MG63 (cell line): ENCODE results near the gene ATP12A. TPM values are rescaled to one million over a fixed set of nuclear protein-coding genes. Genes with fewer than 3 reads are reported as not detected.

Experiments used
- DNase-seq: peaks from one replicate; pipeline ENCODE4 v3.0.0-alpha.2; 2020
- H3K27me3 ChIP-seq: fragments of 250-450 bp; sonication (Bioruptor Pico); 2 replicates; pipeline ENCODE4 v1.5.1; 2020; ENCODE audit warnings: mild to moderate bottlenecking, moderate library complexity
- H3K36me3 ChIP-seq: fragments of 250-450 bp; sonication (Bioruptor Pico); 2 replicates; pipeline ENCODE4 v1.5.1; 2020; ENCODE audit warnings: mild to moderate bottlenecking, moderate library complexity
- H3K4me3 ChIP-seq: fragments of 250-450 bp; sonication (Bioruptor Pico); 2 replicates; pipeline ENCODE4 v1.5.1; 2020; ENCODE audit warnings: mild to moderate bottlenecking, moderate library complexity
- H3K9me3 ChIP-seq: fragments of 250-450 bp; sonication (Bioruptor Pico); 2 replicates; pipeline ENCODE4 v1.5.1; 2020; ENCODE audit warnings: mild to moderate bottlenecking, moderate library complexity
- total RNA-seq: library from RNA; depleted of rRNA; stranded (reverse); fragments of >200 nt; shearing (Covaris generic); gene quantifications from 2 replicates; pipeline ENCODE4 v1.2.3, GENCODE V29; 2014; ENCODE audit warnings: low replicate concordance; rRNA removed

The ATP12A gene
- total RNA-seq, result not detected in 2 replicates

DNA sequence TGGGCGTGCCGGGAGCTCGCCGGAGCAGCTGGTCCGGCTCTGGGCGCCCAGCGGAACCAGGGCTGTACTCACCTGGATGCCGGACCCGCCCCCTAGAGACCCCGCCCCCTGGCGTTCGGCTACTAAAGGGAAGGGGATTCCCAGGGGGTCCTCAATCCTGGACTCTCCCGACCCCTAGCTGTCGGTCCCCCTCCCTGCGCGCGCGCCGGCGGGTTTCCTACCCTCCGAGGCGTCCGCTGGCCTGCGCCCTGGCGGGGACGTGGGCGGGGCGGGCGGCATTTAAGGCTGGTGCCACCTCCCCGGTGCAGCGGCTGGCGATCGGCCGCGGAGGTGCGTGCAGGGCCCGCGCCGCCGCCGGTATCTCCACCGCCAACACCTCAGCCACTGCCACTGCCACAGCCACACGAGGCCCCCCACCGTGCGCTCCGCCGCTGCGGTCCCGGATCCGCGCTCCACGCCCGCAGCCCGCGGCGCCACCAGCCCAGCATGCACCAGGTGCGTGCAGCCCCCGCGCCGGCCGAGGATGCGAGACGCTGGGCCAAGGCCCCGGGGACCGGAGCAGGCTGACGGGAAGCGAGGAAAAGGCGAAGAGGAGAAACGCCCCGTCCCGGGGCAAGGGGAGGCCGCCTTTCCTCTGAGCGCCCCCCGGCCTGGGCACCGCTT, at the start of gene ATP12A:
TSS of gene ATP12A (plus strand) at position 151 of the 663 bp plus-strand sequence. CDS start at position 487, 336 bp downstream.
- H3K27me3 ChIP-seq, result peaks cover 11% of the 10 kb centered on the region
- peak; percentile 31 for DNase-seq
- H3K4me3 ChIP-seq, result peak within 1 kb of the TSS; percentile 25; the same call in 1 of the 2 replicates
- no peaks in the 10 kb centered on the region for H3K36me3 ChIP-seq
- no peaks in the 10 kb centered on the region for H3K9me3 ChIP-seq

DNA sequence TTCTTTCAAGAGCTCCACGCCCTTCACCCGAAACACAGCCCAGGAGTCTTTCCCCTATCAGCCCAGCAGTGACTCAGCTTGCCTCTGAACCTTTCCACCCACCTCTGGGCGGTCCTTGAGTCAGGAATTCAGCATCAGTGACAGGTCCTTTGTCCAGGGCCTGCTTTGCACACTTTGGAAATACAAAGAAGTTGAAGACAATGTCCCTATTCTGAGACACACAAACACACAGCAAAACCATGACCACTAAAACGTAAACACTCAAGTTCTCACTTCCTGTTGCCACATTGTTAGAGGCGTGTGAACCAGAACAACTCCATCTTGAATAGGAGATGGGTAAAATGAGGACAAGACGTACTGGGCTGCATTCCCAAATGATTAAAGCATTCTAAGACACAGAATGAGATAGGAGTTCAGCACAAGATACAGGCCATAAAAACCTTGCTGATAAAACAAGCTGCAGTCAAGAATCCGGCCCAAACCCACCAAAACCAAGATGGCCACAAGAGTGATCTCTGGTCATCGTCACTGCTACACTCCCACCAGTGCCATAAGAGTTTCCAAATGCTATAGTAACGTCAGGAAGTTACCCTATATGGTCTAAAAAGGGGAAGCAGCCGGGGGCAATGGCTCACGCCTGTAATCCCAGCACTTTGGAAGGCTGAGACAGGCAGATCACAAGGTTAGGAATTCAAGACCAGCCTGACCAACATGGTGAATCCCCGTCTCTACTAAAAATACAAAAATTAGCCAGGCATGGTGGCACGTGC, 49.2 kb upstream of the ATP12A start:
- Histone ChIP-seq H3K9me3 (no peaks in the 10 kb centered on the region), H3K27me3 (no peaks in the 10 kb centered on the region), H3K36me3 (no peaks in the 10 kb centered on the region), H3K4me3 (no peak overlapping the region)
- DNase-seq, result no peak

DNA sequence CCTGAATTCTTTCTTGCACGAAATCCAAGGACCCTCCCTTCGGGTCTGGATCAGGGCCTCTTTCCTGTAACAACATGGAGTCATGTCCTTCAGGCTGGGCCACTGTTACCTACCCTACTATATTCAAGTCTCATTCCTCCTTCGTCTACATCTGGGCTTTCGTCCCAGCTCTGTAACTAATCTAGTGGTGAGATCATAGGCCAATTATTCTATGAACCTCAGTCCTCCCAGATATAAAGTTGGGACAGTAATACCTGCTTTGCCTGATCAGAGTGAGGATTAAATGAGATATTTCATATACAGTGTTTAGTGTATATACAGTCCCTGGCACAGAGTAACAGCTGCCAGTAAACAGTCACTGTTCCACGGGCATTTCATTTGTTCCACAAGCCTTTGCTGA, 48.3 kb upstream of the ATP12A start:
- no peak for DNase-seq
- no peak overlapping the region for H3K4me3 ChIP-seq
- H3K9me3 ChIP-seq, result no peaks in the 10 kb centered on the region
- H3K27me3 ChIP-seq, result no peaks in the 10 kb centered on the region
- H3K36me3 ChIP-seq, result no peaks in the 10 kb centered on the region

DNA sequence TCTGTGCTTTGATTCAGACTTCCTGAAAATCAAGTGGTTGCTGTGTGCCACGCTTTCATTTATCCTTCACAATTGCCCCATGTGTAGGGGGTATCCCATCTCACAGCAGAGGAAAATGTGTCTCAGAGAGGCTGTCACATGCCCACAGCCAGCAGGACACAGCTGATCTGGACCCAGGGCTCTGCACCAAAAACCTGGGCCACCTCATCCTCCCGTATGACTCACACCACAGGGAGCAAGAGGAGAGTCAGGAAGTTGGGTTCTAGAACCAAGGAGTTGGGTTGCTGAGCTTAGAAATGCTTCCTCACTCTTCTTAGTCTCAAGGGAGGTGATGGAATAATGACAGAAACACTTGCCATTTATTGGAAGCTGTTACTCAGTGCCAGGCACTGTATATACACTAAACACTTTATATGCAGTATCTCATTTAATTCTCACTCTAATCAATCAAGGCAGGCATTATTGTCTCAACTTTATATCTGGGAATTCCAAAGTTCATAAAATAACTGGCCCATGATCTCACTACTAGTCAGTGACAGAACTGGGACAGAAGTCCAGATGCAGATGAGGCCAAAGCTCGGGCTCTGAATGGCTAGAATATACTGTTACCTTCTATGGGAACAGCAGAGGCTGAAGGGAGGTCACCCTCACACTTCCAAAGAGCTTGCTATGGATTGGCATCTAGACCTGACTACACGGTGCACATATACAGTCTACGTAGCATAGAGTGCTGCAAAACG, 47.7 kb upstream of the ATP12A start:
- Histone ChIP-seq H3K4me3 (no peak overlapping the region), H3K27me3 (no peaks in the 10 kb centered on the region), H3K36me3 (no peaks in the 10 kb centered on the region), H3K9me3 (no peaks in the 10 kb centered on the region)
- DNase-seq, result peak; percentile 47

DNA sequence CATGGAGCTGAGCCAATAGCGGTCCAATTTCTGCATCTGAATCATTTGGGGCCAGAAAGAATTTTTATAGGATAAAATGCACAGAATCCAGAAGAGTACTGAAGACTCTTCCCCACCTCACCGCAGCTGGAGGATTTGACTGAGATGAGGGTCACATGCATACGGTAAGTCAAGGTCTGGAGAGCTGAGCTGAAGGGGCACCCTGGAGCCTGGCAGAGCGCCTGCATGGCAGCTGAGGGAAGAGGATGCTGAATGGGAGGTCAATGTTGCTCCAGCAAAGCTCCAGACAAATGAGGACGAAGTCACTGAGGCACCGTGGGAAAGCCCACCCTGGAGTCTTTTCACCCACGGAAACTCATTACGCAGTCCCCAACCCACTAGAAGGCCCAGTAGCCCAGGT, 43.4 kb upstream of the ATP12A start:
- H3K4me3 ChIP-seq, result no peak overlapping the region
- H3K27me3 ChIP-seq, result no peaks in the 10 kb centered on the region
- no peaks in the 10 kb centered on the region for H3K36me3 ChIP-seq
- H3K9me3 ChIP-seq, result no peaks in the 10 kb centered on the region
- no peak for DNase-seq

DNA sequence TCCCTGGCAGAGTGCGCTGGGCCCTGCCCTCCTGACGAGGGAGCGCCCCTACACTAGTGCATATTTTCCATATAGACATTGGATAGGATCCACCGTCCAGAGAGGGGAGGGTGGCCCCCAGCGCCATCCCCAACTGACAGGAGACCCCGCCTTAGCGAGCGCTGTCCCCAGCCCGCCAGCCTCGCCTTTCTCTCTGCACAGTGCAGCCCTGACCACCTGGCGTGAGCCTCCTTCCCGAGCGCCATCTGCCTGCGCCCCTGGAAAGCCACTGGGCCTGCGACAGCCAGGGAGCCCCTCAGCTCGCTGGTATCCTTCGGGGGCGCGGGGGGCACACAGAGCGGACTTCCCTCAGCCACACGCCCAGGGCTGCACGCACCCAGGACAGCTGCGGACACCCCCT, 42.1 kb upstream of the ATP12A start:
- Histone ChIP-seq H3K27me3 (peaks cover 2% of the 10 kb centered on the region; the same call in 1 of the 2 replicates), H3K9me3 (no peaks in the 10 kb centered on the region), H3K4me3 (no peak overlapping the region), H3K36me3 (no peaks in the 10 kb centered on the region)
- no peak for DNase-seq

DNA sequence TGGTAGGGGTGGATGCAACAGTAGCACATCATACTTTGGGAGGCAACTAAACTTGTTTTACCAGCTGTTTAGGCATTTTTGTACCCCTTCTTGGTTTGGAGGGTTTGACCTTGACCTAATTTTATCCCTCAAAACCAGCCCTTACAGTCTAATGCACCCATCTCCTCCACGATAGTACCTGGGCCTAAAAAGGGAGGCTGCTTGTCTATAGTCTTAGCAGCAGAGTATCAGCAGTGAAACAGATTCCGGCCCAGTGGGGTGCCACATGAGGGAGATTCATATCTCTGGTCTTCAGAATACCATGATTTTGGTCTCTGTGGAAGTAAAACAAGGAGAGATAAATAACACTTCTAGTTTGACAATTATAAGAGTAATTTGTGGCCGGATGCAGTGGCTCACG, 39.5 kb upstream of the ATP12A start:
- Histone ChIP-seq H3K27me3 (peaks cover 2% of the 10 kb centered on the region; the same call in 1 of the 2 replicates), H3K4me3 (no peak overlapping the region), H3K36me3 (no peaks in the 10 kb centered on the region), H3K9me3 (no peaks in the 10 kb centered on the region)
- no peak for DNase-seq

DNA sequence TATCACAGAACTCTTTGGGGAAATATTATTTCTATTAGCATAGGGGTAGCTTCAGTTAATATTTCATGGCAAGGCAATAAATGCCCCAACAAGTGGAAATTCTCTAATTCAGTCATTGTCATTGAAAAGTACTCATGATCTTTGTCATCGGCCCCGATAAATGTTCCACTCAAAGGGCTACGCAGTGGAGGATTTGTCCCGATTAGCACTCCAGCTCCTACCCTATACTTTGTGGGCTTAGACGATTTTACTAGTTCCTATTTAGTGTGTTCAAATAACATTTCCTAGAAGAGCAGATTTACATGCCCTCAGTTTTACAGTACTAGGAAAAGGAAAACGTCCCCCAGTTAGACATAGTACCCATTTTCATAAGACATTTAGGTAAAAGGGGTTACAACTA, 38.0 kb upstream of the ATP12A start:
- Histone ChIP-seq H3K27me3 (peaks cover 2% of the 10 kb centered on the region; the same call in 1 of the 2 replicates), H3K36me3 (no peaks in the 10 kb centered on the region)

DNA sequence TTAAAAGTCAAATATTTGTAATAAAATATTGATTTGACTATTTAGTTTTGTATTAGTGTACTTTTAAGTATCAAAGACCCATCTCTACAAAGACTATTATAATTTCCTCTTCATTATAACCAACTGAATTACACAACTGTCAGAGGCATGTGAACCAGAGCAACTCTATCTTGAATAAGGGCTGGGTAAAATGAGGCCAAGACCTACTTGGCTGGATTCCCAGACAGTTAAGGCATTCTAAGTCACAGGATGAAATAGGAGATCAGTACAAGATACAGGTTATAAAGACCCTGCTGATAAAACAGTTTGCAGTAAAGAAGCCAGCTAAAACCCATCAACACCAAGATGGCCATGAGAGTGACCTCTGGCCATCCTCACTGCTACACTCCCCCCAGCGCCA, 36.2 kb upstream of the ATP12A start:
- no peak overlapping the region for H3K4me3 ChIP-seq
- H3K27me3 ChIP-seq, result peaks cover 2% of the 10 kb centered on the region; the same call in 1 of the 2 replicates
- H3K36me3 ChIP-seq, result no peaks in the 10 kb centered on the region
- DNase-seq, result no peak
- no peaks in the 10 kb centered on the region for H3K9me3 ChIP-seq

More for the DNA sequence above, 38.0 kb upstream of the ATP12A start:
- DNase-seq, result no peak
- Histone ChIP-seq H3K4me3 (no peak overlapping the region), H3K9me3 (no peaks in the 10 kb centered on the region)

DNA sequence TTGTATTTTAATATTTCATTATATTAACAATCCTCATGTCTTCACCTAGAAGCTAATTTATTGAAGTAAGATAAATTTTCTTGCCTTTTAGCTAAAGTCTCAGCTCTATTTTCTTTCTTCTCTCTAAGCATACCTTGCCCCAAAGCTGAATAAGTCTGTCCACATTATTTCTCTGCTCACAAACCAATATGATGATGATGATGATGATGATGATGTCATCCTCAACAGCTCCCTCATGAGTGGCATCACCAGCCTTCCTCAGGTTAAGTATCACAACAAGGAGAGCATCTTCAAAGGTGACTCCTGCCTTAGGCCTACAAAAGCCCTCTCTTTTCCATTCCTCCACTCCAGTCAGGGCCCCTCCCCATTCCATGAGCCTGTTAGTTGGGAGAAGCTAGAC, 31.9 kb upstream of the ATP12A start:
- Histone ChIP-seq H3K9me3 (no peaks in the 10 kb centered on the region), H3K27me3 (no peaks in the 10 kb centered on the region), H3K4me3 (no peak overlapping the region), H3K36me3 (no peaks in the 10 kb centered on the region)
- DNase-seq, result no peak

DNA sequence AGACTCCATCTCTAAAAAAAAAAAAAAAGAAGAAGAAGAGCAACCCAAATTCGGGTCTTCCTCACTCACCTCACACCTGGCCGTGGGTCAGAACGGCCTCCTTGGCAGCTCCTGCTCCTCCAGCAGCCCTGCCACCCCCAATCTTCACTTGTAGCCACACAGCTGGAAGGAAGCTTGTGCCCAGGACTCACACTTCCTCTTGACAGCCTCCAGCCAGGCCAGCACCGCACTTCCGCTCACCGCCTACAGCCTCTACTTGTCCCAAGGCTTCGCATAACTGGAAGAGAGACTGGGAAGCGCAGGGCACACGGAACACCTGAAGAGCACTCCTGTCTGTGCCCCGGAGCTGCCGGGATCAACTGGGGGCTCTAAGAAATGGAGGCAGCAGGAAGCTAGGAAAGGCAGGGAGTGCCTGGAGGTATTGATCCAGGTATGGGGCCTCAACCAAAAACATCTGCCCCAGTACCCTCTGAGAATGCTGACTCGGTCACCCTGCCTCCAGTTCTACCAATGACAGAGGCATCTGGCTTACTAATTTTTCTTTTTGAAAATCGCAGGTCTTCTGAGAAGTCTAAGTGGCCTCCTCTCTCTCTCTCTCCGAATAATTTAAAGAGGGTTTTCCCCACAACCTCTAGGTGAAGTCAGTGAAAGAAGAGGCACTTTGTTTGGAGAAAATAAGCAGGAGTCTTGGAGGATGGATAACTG, 31.1 kb upstream of the ATP12A start:
- Histone ChIP-seq H3K36me3 (no peaks in the 10 kb centered on the region), H3K9me3 (no peaks in the 10 kb centered on the region), H3K27me3 (no peaks in the 10 kb centered on the region), H3K4me3 (no peak overlapping the region)
- no peak for DNase-seq

DNA sequence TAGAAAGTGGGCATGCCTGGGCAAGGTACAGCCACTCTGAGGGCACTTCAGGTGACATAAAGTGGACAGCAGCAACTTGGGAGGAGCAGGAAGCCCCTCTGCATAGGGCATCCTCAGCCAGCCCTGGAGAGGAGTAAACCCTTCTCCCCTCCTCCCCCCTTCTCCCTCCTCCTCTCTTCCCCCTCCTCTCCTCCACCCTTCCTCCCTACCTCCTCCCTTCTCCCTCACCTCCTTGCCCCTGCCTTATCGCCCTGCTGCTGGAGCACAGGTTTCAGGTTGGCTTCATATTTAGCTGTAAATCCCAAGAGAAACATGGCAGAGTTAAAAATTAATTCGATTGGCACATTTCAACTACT, 30.5 kb upstream of the ATP12A start:
- H3K27me3 ChIP-seq, result no peaks in the 10 kb centered on the region

DNA sequence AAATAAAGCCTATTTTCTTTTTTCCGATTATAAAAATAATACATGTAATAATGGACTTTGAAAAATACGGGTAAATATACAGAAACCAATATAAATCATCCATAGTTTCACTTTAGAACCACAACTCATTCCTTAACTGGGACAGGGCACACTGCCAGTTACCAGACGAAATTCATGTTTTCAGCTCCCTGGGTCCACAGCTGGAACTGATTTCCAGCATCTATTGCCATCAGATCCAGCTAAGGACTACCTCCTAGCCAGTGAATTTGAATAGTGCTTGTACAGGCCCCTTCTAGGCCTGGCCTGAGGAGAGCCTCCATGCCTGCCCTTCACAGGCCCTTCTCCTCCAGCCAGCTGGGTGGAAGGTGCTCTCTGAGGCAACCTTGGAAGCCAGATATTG, 30.0 kb upstream of the ATP12A start:
- Histone ChIP-seq H3K9me3 (no peaks in the 10 kb centered on the region), H3K36me3 (no peaks in the 10 kb centered on the region), H3K4me3 (no peak overlapping the region), H3K27me3 (no peaks in the 10 kb centered on the region)
- DNase-seq, result no peak

More for the DNA sequence above, 30.5 kb upstream of the ATP12A start:
- H3K4me3 ChIP-seq, result no peak overlapping the region
- H3K9me3 ChIP-seq, result no peaks in the 10 kb centered on the region
- no peaks in the 10 kb centered on the region for H3K36me3 ChIP-seq
- DNase-seq, result no peak

DNA sequence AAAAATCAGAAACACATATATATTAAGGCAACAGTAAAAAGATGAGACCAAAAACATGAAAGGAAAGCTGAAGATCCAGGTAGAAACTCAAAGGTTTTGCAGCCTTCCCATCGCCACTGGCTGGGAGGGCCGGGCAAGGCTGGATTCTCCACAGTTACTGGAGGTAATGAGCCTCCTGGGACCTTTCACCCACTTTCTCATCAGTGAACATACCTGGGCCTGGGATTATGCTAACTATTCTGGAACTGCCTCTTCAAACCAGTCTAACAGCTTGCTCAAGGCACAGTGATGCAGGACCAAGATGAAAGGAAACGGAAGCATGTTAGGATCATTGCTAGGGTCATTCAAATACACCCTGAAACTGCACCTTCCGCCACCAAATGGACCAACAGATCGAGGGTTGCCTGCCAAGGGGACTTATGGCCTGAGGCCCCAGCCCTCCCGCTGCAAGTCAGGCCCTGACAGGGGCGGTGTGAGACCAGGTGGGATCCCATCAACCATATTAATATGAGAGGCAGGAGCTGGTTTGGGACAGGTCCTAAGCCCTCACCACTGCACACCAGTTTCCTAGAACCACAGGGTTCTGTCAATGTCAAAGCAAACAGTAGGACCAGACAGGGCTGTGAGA, 28.4 kb upstream of the ATP12A start:
- Histone ChIP-seq H3K4me3 (no peak overlapping the region), H3K27me3 (no peaks in the 10 kb centered on the region), H3K36me3 (no peaks in the 10 kb centered on the region), H3K9me3 (no peaks in the 10 kb centered on the region)
- no peak for DNase-seq

DNA sequence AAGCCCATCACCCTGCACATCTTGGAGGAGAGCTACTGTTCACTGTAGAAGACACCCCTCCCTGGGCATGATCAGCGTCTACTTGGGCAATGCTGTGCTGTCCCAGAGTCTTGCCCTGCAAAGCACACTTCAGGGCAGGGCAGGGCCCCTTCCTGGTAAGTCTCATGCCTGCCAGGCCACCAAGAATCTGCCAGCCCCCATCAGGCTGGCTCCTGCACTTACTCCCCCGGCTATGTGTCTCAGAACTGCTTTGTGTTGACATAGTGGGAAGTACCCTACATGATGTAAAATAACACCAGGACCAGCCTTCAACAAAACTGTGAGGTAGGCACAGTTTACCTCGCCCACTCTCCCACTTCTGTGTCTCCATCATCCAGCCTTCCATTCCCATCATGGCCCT, 27.8 kb upstream of the ATP12A start:
- no peak overlapping the region for H3K4me3 ChIP-seq
- no peaks in the 10 kb centered on the region for H3K27me3 ChIP-seq
- DNase-seq, result no peak
- no peaks in the 10 kb centered on the region for H3K9me3 ChIP-seq
- no peaks in the 10 kb centered on the region for H3K36me3 ChIP-seq

DNA sequence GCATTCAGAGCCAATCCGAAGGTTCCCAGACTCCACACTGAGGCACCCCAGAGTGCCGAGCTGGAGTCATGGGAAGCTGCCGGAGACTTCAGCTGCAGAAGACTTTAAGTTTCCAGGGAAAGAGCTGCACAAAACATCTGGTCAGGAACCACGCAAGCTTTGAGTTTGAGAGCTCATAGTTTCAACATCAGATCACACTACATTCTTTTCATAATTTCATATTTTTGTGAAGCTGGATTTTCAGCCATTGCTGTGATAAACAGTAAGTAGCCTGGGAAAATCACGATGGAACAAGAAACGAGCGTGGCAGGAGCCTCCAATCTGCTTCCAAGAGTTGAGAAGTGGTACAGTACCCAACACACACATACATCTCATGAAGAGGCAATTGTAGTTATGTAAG, 25.5 kb upstream of the ATP12A start:
- Histone ChIP-seq H3K36me3 (no peaks in the 10 kb centered on the region), H3K4me3 (no peak overlapping the region), H3K9me3 (no peaks in the 10 kb centered on the region), H3K27me3 (no peaks in the 10 kb centered on the region)
- no peak for DNase-seq
